GM18873 (cell line): Measurements from ENCODE around the gene TMPRSS3.

Experiments
- ATAC-seq: cut with Tn5 transposase; IDR thresholded peaks from one replicate; pipeline ENCODE4 v1.9.1; 2021; ENCODE audit warnings: mild to moderate bottlenecking, moderate library complexity, moderate number of reproducible peaks; ENCODE audit not compliant: unreplicated experiment, low FRiP score

The TMPRSS3 gene

DNA sequence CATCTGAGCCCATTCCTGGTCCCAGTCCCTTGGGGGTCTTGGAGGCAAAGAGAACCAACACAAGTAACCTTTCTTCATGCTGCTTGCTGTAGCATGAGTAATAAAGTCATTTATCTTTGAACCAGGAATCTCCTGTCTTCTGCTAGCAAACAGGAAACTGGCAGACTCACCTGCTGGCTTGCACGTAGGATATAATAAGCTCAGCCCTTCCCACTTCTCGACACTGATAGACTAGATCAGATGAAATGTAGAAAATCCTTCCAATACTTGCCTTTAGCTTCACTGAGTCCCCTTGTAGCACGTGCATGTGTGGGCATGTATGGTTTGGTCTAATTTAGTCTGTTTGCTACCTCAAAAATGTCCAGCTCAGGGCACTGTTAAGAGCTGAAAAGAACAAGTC lies 38.5 kb downstream of the TMPRSS3 start:
- no peak for ATAC-seq

DNA sequence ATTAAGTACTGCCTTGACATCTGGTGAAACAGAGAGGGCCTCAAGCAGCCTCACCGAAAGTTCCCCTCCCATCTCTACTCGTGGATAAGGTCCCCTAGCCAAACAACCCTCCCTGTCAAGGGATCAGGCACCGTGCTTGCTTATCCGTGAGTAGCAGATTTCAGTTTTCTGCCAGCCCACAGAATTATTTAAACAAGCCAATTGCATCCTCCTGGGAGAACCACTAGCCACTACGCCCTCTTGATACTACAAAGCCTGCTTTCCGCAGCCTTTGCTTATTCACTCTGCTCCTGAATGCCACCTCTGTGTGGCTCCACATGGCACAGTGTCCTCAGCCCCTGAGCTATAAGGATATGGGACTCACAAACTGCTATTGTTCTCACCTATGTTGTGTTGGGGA lies 39.2 kb downstream of the TMPRSS3 start:
- ATAC-seq, result no peak

DNA sequence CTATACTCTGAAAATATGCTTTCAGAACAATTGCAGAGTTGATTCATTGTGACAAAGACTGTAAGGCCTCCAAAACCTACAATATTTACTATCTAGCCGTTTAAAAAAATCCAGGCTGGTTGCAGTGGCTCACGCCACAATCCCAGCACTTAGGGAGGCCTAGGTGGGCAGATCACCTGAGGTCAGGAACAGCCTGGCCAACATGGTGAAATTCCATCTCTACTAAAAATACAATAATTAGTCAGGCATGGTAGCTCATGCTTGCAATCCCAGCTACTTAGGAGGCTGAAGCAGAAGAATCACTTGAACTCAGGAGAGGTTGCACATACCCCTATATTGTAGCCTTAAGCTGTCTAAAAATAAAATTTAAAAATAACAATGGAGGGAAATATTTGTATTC lies 39.8 kb downstream of the TMPRSS3 start:
- ATAC-seq, result no peak

- ATAC-seq, result no peak
These were observed 42.2 kb downstream of the TMPRSS3 start for GRCh38 chr21:42353623-42354022.

DNA sequence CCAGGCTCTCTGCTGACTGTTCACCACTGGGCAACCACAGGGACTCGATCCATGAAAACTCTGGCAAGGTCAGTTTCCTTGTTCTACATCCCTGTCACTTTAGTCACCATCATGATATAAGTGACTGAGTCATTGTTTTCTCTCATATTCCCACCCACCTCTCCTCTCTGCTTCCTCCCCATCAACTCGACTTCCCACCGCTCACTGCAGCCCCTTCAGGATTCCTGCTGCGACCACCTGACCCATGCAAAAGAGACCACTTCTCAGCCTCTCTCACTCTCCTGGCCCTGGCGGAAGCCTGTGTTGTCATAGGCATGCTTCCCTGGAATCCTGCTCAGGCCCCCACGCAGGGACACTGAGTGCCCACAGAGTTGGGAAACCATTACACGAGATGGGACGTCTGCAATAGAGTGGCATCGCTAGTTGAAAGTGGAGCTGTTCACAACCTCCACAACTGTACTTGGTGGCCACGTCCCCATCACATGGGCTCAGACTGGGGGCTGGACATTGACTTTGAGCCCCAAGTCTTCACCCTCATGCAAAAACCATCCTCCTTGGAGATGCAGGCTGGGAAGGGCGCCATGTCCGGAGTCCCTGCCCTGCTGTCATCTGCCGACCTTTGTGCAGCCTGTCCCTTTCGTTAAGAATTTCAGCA lies 43.3 kb downstream of the TMPRSS3 start:
- no peak for ATAC-seq

- ATAC-seq, result no peak
These were observed 44.0 kb downstream of the TMPRSS3 start for GRCh38 chr21:42351626-42352440.

GRCh38 chr21:42350927-42351426 lies 44.9 kb downstream of the TMPRSS3 start, which contains the start of gene TFF2:
Gene TFF2 (minus strand): TSS chr21:42350994. CDS start chr21:42350957, 37 bp downstream.
- no peak for ATAC-seq

GRCh38 chr21:42350318-42350910 lies 45.4 kb downstream of the TMPRSS3 start:
- no peak for ATAC-seq

DNA sequence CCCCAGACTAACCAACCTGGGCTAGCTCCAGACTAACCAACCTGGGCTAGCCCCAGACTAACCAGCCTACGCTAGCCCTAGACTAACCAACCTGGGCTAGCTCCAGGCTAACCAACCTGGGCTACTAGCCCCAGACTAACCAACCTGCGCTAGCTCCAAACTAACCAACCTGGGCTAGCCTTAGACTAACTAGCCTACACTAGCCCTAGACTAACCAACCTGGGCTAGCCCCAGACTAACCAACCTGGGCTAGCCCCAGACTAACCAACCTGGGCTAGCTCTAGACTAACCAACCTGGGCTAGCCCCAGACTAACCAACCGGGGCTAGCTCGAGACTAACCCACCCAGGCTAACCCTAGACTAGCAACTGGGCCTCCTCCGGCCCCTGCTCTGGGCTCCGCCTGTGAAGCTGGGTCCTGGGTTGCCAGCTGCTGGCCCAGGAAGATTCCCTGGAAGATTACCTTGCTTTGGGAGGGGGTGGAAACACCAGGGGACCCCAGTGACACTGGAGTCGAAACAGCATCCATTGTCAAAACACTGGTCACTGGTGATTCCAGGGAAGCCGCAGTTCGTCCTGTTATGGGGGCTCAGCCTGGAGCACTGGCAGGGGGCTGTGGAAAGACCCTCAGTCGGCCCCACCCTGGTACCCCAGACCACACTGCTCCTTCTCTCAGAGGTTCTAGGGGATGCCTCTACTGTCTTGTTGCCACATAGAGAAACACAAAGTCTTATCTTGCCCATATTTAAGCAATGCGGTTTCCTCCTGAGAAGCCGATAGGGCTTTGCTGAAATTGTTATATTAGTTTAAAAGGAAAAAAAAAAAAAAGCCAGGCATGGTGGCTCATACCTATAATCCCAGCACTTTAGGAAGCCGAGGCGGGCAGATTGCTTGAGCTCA lies 46.2 kb downstream of the TMPRSS3 start:
- ATAC-seq, result no peak

DNA sequence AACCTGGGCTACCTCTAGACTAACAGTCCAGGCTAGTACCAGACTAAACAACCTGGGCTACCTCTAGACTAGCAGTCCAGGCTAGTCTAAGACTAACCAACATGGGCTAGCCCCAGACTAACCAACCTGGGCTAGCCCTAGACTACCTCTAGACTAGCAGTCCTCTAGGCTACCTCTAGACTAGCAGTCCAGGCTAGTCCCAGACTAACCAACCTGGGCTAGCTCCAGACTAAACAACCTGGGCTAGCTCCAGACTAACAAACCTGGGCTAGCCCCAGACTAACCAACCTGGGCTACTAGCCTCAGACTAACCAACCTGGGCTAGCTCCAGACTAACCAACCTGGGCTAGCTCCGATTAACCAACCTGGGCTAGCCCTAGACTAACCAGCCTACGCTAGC lies 47.1 kb downstream of the TMPRSS3 start:
- no peak for ATAC-seq

GRCh38 chr21:42347601-42348327 lies 48.1 kb downstream of the TMPRSS3 start:
- ATAC-seq, result no peak

GRCh38 chr21:42346866-42347600 lies 48.8 kb downstream of the TMPRSS3 start:
- no peak for ATAC-seq

GRCh38 chr21:42346441-42346840 lies 49.4 kb downstream of the TMPRSS3 start:
- ATAC-seq, result no peak

DNA sequence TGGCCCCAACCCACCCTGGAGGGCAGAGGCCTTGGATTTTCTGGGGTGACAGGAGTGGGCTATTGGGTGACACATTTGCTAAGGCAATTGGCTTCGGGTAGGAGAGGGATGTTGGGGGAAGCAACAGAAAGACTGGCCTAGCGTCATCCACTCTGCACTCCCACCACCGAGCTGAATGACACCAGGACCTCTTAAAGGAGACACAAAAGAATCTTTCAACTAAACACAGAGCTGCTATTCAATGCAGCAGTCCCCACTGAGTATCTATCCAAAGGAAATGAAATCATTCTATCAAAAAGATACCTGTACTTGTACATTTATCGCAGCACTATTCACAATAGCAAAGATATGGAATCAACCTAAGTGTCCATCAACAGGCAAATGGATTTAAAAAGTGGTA lies 51.2 kb downstream of the TMPRSS3 start:
- no peak for ATAC-seq

DNA sequence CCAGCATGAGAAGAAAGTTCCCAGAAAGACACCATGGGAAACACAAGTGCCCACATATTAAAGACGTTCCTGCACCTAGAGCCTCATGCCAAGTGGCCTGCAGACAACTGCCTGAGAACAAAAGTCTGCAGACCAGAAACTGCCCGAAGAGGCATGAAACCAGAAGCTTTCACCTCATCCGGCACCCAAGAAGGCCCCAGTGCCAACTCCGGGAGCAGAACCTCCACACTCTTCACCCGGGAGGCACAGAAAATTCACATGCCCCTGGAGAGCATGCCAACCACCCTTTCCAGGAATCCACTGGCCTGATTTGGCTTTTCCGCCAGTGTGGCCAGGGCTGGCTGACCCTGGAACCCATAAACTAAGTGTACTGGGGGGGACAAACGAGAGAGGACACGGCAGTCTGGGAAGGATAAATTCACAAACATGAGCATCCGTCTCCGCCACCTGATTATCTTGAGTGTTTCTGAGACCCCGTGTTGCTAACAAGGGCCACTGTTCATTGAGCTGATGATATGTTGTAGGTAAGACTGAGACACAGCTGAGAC lies 51.8 kb downstream of the TMPRSS3 start:
- no peak for ATAC-seq

- ATAC-seq, result no peak
These were observed 52.3 kb downstream of the TMPRSS3 start for GRCh38 chr21:42343556-42343955.

DNA sequence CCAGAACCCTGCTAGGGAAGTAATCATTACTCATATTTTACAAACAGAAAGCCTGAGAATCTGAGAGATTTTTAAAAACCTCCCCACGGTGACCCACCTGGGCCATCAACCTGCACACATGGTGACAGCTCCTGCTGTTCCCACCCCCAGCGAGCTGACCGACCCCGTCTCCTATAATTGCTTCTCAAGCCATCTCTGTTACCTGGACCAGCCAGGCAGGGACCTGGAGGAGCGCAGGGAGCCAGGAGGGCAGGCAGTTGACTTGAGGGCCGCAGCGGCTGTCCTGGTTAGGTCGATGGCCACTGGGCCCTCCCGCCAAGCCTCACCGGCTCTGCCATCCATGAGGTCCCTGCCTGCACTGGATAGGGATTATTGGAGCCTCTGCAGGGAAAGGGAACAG lies 52.8 kb downstream of the TMPRSS3 start:
- ATAC-seq, result no peak

DNA sequence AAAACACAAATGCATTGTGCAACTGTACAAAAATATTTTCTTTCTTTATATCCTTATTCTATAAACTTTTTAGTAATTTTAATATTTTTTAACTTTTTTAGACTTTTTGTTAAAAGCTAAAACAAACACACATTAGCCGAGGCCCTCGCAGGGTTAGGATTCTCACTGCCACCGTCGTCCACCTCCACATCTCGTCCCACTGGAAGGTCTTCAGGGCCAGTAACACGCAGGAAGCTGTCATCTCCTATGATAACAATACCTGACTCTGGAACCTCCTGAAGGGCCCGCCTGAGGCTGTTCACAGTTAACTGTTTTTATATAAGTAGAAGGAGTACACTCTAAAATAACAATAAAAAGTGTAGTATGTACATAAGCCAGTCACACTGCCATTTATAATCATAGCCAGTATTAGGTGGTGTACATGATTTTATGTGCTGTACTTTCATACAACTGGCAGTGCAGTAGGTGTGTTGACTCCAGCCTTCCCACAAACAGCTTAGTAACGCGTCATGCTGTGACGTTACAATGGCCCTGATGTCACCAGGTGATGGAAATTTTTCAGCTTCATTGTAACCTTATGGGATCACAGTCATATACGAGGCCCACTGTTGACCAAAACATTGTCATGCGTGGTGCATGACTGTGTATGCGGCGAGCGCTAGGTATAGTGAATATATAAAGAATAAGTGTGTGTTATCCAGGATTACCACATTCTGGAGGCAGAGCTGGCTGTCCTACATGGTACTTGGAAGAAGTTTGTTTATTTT lies 53.9 kb downstream of the TMPRSS3 start:
- ATAC-seq, result no peak
